NCI-H526 (cell line): ENCODE results near the gene PANK4.

Source experiments
- DNase-seq, 2 experiments: peaks; one replicate each; lab custom pipeline; 2025; lab: John Stamatoyannopoulos, UW

PANK4 gene

DNA sequence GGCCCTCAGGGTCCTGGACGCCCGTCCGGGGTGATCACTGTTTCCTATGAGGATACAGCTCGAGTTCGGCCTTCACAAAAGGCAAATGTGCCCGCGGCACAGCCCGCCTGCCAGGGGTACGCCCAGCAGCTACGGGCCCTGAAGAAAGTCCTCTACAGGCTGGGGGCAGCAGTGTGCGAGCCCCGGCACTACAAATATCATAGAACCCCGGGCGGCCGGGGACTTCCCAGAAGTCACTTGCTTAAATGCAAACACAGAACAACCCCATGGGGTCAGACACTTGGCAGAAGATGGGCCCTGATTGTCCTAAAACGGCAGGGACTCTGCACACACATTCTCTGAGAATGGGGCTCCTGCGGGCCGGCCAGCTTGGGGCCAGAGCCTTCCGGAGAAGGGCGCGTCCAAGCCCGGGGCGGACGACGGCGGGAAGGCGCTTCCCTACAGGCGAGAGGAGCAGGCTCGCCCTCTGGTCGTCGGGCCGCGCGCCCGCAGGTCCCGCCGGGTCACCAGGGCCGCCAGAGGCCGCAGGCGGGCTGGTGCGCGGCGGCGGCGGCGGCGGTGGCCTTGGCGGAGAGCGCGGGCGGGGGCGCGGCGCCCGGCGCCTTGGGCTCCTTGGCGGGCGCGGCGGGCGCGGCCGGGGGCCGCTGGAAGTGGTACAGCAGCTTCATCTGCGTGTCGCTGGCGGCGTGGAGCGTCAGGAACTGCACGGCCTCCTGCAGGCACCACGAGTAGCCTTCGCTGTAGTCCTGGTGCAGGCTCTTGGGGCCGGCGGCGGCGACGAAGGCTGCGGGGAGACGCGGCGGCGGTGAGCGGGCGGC is 2.8 kb upstream of the PANK4 start:
- no peak for DNase-seq

DNA sequence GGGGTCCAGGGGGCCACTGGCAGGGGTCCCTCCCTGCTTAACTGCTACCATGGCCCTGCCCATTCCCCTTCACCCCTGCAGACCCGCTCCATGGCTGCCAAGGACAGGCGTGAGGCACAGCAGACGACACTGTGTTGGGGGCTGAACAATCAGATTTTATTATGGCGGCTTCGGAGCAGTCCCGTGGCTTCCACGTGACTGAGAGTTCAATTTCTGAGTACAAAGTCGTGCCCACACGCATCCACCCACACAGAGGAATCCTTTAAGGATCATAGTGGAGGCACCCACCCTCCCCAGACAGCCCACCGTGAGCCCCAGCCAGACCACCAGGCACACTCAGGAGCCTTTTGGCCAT is 2.2 kb upstream of the PANK4 start:
- no peak for DNase-seq

DNA sequence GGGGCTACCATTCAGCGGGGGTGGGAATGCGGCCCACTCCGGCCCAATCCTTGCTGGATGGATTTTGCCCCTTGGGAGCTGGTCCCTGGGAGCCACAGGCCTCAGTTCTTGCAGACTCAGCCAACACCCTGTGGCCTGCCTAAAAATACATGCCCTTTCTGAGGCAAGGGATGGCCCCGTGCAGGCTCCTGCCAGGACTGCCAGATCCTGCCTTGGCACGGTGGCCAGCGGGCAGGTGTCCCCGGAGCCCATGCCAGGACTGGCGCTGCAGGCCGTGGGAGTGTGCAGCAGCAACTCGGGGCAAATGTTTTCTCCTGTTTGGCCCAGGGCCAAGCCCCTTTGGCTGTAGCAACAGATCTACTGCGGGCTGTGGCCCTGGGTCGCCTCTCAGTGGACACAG is 1.6 kb upstream of the PANK4 start:
- DNase-seq, result no peak

DNA sequence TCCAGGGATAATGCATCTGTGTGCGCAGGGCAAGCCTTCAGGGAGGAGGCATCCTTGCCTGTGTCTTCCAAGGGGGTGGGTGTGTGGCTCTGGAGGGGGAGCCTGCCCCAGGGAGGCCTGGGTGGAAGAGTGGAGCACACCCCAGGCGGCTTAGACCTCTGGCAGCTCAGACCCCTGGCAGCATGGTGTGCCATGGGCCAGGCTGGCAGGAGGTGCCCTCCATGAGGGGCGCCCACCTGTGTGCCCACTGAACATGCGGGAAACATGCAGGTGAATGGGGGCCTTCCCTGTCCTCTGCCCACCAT is 1.1 kb upstream of the PANK4 start:
- no peak for DNase-seq

DNA sequence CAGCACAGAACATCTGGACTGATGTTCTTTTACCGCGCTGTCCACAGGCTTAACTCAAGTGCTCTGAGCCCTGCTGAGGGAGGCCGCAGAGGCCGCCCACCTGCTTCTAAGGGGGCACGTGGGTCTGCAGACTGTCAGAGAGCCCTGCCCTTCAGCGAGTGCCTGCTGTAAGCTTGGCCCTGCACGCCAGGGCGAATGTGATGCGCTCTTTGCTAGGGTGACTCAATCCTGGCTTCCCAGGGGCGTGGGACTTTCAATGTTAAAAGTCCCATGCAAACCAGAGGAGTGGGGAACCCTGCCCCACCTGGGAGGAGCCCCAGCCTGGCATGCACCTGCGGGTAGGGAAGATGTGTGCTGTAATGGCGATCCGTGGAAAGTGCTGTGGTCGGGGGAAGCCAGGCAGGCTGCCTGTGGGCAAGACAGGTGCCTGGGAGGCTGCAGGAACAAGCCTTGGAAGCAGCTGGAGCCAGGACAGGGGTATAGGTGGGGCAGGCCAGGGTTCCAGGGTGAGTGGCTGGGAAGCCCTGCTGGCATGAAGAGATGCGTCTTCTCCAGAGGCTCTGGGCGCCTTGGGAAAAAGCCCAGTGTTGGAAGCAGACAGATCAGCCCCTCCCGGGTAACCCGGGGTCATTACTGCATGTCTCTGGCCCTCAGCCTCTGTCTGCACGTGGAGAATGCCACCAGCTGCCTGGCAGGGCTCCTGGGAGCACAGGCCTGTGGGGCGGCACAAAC is 594 bp upstream of the PANK4 start:
- peak in 1 of 2 experiments; percentile 72 for DNase-seq

DNA sequence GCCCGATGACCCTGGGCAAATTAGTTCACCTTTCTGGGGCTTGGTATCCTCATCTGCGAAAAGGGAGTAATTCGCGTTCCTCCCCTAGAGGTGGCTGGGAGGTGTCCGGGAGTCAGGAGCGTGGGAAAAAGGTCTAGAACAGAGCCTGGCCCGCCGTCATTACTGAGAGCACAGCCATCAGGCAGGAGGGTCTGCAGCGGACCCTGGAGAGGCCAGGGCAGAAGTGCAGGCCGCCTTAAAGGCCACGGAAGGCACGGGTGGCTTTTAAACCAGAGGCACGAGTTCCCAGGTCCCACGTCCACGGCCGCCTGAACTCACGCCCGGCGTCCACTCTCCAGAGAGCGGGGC is 850 bp downstream of the PANK4 start:
- DNase-seq, result no peak

DNA sequence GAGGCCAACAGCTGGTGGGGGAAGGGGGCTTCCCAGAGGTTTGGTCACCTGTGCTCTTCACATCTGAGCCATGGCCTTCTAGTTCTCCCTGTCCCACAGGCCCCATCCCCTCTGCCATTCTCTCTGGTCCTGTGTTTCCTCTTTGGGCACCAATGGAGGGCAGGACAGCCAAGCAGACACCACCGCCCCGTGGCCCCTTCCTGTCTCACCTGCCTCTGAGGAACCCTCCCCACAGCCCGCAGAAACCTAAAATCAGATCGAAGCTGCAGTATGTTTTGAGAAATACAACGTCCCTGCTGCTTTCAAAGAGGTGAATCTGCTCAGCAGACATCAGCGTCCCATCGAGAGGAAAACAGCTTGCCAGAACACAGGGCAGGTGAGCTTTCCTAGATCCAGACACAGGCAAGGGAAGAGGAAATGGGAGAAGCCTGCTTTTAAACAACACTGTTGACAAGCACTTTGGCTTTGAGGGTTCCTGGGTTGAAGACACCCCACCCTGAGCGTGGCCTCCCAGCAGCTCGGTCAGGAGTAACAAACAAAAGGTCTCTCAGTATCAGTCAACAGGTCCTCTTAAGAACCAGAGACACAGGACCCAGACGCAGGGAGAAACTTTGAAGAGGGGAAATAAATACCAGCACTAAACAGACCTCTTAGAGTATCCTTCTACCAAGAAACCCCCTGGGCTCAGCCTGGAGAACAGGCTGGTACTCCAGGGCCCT is 2.3 kb downstream of the PANK4 start:
- DNase-seq, result no peak

DNA sequence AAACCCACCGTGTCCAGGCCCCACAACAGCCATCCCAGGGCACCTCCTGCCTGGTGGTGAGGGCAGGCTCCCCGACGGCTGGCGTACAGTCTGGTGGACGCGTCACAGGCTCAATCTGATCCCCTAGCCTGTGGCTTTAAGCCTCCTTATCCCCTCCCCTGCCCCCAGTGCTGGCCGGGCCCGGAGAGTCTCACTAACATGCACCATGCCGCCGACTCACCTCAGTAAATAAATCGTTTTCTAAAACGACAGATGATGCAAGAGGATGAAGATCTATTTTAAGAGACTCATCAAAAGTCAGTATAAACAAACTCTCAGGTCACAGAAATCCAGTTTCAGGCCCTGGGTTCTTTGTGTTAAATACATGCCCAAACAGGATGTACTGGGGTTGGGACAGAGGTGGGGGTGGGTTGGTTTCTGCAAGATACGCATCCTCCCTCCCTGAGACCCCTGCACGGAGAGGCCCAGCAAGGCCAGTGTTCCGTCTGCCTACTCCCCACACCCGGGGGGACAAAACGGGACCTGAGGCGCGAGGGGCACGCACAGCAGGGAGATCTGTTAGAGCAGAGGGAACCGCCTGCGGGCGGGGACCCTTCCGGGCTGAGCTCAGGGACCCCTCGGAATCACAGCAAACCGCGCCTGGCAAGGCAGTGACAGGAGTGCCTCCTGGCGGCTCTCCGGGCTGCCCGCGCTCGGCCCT is 3.1 kb downstream of the PANK4 start:
- DNase-seq, result no peak

DNA sequence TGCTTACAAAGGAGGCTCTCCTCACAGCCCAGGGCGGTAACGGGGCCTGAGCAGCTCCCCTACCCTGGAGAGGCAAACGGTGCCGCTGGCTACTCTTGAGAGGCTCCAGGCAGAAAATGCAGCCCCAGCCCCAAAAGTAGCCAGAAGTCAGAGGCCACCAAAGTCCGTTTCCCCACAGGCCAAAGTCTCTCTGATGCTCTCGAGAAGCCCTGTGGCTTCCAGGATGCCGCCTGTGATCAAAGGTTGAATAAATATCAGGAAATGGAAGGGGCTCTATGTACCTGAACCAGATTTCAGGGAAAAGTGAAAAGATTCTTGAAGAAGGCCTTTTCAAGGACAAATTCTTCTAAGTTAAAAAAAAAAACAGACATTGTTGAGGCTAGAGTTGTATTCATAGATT is 4.2 kb downstream of the PANK4 start:
- DNase-seq, result no peak

DNA sequence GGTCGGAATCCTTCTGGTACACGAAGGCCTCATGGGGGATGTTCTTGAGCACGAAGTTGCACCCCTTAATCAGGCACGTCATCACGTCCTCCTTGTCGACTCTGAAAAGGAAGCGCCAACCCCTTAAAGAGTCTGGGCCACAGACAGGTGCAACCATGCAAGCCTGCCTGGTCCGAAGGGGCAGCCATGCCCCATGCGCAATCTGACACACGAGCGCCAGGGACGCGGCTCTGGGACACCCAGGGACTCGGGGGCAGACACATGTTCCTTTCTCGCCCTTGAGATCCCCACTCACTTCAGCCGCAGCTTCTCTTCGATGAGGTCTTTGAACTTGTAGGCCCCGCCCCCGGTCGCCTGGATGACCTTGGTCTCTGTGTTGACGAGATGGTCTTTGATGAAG is 5.6 kb downstream of the PANK4 start:
- no peak for DNase-seq

DNA sequence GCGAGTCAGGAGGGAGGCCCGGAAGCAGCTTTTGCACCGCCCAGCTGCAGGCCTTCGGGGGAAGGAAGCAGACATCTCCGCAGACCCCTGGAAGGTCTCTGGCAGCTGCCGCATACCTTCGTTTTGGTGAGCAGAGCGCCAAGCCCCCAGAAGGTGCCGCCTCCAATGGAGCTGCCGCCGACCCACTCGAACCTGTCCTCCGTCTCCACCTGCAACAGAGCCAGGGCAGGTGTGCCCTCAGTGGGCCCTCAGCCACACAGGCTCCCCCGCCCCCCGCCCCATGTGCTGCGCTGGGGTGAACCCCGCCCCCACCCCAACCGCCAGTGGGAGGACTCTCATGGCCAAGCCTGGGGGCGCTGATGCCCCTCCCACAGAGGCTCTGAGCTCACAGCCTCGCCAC is 6.2 kb downstream of the PANK4 start:
- no peak for DNase-seq

DNA sequence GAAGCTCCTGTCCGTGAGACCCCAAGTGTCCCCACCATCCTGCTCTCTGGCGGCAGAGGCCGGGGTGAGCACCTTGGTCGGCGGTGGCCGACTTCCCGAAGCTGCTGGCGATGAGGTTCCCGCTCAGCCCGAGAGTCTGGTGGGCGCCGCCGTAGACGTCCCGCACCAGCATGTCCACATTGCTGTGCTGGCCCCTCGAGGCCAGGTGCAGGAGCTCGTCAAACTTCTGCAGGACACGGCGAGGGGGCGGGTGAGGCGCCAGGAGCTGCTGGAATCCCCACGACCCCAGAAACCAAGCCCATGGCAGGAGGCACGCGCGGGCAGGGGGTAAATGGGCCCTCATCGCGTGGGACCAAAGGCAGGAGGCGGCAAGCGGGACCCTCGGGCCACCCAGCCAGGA is 6.7 kb downstream of the PANK4 start:
- DNase-seq, result no peak

DNA sequence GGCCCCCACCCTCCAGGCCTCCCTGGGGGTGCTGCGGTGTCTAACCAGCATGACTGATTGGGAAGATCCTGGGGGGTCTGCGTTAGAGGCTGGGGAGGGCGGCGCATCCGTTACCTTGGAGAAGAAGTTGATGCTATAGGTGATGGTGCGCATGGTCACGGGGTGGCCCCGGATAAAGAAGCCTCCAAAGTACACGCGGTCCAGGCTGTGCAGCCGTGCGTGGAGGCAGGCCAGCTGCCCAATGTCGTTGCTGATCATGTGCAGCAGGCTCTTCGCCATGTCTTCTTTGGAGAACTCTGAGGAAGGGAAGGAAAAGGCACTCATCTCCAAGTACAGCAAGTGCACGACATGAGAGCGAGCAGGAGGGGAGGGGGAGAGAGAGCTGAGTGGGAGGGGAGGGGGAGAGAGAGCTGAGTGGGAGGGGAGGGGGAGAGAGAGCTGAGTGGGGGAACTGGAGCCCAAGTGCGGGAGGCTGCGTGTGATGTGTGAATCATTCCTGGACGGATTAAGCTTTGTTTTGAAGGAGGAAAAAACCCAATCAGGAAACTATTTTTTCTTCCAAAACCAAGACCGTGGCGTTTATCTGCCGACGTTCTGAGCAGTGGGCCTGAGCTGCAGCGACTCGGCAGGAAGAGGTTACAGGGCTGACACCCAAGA is 7.2 kb downstream of the PANK4 start:
- no peak for DNase-seq

DNA sequence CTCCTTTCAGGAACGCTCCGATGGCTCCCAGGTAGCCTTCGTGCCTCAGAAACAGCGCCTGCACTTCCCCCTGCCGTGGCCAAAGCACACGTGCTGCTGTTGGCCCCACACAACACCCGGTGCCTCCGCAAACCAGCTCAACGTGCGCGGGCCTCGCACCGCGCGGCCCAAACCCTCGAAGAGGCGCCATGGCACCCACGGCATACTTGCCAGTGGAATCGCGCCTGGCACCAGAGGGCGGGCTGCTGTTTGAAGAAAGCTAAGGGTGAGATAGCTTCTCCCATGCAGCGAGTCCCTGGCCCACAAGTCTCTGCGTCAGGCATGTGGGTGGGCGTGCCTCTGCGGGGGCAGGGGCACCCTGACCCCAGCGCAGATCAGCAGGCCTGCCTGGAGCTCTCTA is 7.9 kb downstream of the PANK4 start:
- no peak for DNase-seq

DNA sequence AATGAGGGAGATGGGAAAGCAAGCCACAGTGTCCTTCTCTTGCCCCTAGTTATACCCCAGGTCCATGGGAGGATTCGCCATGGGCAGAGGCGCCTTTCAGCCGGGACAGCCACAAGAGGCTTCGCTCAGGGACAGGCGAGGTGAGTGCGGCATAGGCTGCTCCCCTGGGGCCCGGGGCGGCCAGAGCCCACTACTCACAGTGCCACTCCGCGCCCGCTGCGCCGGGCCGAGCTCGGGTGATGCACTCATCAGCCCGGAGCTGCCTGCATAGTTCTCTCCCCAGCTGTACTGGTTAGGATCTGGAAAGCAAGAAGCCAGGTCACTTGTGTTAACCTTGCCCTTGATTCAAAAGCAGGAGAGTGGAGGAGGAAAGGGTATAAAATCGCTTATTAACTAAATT is 8.4 kb downstream of the PANK4 start:
- no peak for DNase-seq

DNA sequence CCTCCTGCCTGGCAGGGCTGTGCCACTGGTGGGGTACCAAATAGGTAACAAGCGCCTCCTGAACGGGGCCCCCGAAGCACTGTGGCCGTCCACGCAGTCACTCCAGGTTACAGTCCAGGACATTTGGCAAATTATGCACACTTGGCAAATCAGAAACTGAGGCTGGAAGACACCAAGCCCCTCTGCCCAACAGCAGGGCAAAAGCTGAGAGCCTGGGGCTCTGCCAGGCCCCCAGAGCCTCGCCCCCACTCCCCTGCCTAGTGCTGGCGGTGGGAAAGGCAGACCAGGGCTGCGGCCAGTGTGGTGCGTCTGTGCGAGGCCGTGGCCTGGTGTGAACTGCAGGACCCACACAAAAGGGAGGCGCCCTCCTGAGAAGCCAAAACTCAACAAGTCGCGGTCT is 9.4 kb downstream of the PANK4 start:
- DNase-seq, result no peak

DNA sequence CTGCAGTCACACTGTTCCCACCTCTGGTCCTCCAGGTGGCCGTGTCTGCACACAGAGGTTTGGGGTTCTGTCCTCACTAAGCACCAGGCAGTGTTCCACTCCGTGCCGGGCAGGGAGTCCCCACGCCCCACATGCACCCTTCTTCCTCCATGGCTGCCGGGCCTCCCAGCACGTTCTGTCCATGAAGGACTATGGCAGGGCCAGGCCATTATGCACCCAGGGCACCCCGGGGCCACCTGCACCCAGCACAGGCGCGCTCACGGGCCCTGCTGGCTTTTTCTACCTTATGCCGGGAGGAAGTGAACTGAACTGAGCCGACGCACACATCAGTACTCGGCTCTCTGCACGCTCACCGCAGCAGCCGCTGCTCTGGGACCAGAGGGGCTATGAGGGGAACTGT is 10.3 kb downstream of the PANK4 start:
- no peak for DNase-seq

DNA sequence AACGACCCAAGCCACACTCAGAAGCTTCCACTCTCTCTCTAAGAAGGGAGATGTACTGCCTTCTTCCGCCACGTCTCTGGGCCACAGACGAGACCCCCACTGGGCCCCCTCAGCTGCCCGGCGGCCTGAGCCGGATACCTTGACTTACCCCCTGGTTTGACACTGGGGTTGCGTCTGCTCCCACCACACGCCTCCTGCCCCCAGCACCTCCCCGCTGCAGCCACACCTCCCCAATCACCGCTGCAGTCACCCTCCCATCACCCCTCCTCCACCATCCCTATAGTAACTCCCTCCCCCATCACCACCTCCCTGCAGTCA is 10.7 kb downstream of the PANK4 start:
- no peak for DNase-seq

DNA sequence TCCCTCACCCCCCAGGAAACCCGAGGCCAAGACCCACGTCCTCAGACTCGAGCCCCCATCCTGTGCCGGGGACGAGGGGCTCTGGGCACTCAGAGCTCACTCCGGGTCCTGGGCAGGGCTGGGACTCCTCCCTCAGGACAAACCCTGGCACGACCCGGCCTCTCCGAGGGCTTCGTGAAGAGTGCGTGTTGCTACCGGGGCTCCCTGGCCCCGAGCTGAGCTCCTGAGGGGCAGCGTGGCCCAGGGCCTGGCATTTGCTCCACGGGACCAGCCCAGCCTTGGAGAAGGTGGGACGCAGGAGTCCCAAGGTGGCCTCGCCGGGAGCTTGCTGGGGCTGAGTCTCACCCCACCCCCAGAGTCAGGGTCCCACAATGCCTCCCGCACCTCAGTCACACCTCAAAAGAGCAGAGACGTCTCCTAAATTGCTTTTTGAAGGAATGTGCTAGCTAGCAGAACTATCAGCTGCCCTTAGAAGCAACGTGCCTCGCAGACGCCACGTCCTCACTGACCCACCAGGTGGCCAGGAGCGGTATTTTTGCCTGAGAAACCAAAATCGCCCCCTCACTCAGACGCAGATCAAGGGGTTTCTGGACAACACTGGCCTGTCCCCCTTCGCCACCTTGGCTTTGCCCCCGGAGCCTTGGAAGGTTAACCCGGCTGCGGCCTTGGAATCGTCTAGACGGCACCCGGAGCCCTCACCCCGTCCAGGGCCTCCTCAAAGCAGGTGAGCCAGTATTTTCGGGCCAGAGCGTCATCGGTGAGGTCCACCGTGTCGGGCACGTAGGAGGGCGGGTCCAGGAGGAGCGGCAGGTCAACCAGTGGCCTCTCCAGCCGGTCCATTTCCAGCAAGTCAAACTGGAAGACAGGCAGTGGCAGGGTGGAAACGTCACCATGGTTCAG is 11.3 kb downstream of the PANK4 start:
- DNase-seq, result no peak

DNA sequence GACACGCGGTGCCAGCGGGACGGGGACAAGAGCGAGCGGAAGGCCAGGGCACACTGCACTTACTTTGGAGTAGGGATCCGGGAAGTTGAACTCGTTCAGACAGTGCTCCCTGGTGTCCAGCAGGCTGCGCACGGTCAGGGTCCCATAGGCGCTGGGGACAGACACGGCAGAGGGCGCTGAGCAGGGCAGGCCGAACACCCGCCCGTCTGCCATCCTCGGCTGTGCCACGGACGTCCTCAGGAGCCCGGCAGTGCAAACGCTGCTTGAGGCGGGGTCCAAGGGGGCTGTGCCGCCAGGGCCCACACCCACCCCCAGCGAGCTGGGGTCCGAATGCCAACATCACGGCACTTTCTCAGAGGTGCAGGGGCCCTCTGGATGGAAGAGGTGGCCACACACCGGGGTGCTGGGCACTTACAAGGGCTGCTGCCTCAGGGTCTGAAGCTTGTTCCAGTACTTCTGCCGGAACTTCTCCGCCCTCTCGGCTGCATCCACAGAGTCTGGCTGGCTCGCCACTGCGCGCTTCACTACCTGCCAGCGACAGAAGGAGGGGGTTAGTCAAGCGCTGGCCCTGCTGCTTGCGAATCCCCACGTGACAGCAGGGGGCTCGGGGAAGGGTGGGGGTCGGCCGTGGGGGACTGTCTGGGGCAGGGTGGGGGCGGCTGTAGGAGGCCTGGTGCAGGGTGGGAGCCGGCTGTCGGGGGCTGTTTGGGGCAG is 12.3 kb downstream of the PANK4 start:
- no peak for DNase-seq
